NT2/D1 (cell line): ENCODE data around the gene CYGB.

Experiments used
- SUZ12 ChIP-seq: IDR thresholded peaks from 2 replicates; pipeline ENCODE4 v1.6.1; 2011; ENCODE audit not compliant: insufficient read length, insufficient read depth; ENCODE audit errors: extremely low read depth
- YY1 ChIP-seq: IDR thresholded peaks from 2 replicates; pipeline ENCODE4 v1.6.1; 2011; ENCODE audit not compliant: insufficient read length, insufficient read depth
- ZNF274 ChIP-seq: IDR thresholded peaks from 2 replicates; pipeline ENCODE4 v1.6.1; 2011; ENCODE audit warnings: mild to moderate bottlenecking, low read depth, low read length

DNA sequence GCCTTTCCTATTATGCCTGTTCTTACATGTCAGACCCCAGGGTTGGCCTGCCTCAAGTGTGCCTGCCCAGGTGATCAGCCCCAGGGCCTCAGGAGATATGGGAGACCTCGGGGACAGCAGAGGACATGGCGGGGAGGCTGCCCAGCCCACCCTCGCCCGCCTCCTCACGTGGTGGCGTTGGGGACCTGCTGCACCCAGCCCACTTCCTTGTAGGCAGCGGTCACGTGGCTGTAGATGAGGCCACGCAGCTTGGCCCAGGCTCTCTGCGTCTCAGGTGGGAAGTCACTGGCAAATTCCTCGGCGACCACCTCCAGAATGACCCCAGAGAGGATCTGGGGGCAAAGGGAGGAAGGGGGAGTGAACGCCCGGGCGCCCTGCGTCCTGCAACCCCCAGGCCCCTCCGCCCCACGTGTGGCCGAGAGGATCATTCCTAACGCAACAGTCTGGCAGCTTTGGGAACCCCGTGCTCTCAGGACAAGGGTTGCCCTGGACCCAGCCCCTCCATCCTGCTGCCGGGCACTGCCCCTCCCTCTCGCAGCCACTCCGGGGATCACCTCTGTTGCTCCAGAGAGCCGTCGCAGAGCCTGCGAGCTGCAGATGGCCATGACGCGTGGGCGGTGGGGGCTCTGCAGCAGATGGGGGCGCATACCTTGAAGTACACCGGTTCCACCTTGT is 6.6 kb downstream of the CYGB start:
- no peak for TF ChIP-seq ZNF274
- TF ChIP-seq SUZ12: no peak
- no peak for TF ChIP-seq YY1
